ENCODE data around the gene TRA2A. TPM values are rescaled to one million over a fixed set of nuclear protein-coding genes. Genes with fewer than 3 reads are reported as not detected.

TRA2A gene
- total and polyA plus RNA-seq, 2 of the 13 experiments (the other 11 are each of a cell fraction or from before 2014, with no cell fraction given): 39.1 to 41.6 TPM

- TF ChIP-seq ZBED4 (CRISPR knock-in tag; IDR thresholded peaks at IDR 0.05; ENCODE audit: borderline replicate concordance) (0 out of 2 replicates have a peak, but pooled peaks have one; percentile 62), SP1 (IDR thresholded peaks at IDR 0.05) (no peak), SP1 (CRISPR knock-in tag; IDR thresholded peaks at IDR 0.05) (peak; percentile 41; the same call in 1 of the 2 replicates), SATB2 (CRISPR knock-in tag; IDR thresholded peaks at IDR 0.05) (peak; percentile 67), ZNF350 (CRISPR knock-in tag; IDR thresholded peaks at IDR 0.05; ENCODE audit: borderline replicate concordance, low read depth) (peak; percentile 64; the same call in 1 of the 2 replicates), ZBTB40 (IDR thresholded peaks at IDR 0.05) (no peak), ZBTB40 (CRISPR knock-in tag; IDR thresholded peaks at IDR 0.05) (no peak), ZNF260 (CRISPR knock-in tag; IDR thresholded peaks at IDR 0.05; ENCODE audit: borderline replicate concordance, low read depth) (no peak), ZNF781 (CRISPR knock-in tag; IDR thresholded peaks at IDR 0.05; ENCODE audit: borderline replicate concordance, not compliant biosample characterization) (peak; percentile 83), ZNF234 (CRISPR knock-in tag; conservative IDR thresholded peaks at IDR 0.05) (no peak; the same call in 1 of the 2 replicates), SMAD3 (CRISPR knock-in tag; IDR thresholded peaks at IDR 0.05) (no peak), TRIM24 (CRISPR knock-in tag; IDR thresholded peaks at IDR 0.05) (no peak), ZMAT5 (CRISPR knock-in tag; IDR thresholded peaks at IDR 0.05; ENCODE audit: borderline replicate concordance, low read depth) (no peak), ZNF224 (CRISPR knock-in tag; IDR thresholded peaks at IDR 0.05) (no peak; the same call in 1 of the 2 replicates), ZNF644 (CRISPR knock-in tag; IDR thresholded peaks at IDR 0.05; ENCODE audit: low read depth) (no peak; the same call in 1 of the 2 replicates), MEIS2 (CRISPR knock-in tag; IDR thresholded peaks at IDR 0.05) (no peak; the same call in none of the 2 replicates), ZNF383 (CRISPR knock-in tag; IDR thresholded peaks at IDR 0.05; ENCODE audit: borderline replicate concordance) (no peak)
Observed at GRCh38 chr7:23474094-23474828, 57.5 kb downstream of the TRA2A start (continued).

Data from HepG2 (cell line).